HG02973 (cell line): ENCODE results near the gene GYS1.

ENCODE experiments used
- ATAC-seq: cut with Tn5 transposase; IDR thresholded peaks from one replicate; pipeline ENCODE4 v1.9.1; 2021; ENCODE audit warnings: moderate library complexity; ENCODE audit not compliant: unreplicated experiment

The GYS1 gene

GRCh38 chr19:48990400-48990799 is 2.7 kb downstream of the GYS1 start:
- no peak for ATAC-seq

DNA sequence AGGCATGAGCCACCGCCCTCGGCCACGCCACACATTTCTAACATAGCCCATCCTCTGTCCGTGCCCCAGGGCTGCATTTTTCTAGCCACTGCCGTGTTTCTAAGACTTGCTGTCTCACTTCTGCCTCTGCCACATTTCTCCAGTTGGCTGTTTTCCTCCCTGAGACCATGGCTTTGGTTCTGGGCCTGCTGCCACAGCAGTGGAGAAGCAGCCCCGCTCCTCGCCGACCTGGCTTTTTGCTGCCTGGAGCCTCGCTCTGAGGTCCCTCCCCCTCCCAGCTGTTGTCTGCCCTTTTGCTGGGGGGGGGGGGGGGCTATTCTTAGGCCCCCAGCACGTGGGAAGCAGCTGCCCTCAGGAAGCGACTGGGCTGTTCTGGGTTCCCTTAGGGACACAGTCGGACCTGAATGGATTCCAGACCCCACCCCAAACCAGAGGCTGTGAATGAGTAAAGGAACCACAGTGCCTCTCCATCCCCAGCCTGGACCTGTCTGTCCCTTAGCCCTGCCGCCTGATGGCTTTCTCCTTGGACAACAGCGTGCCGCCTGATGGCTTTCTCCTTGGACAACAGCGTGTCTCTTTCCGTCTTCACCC is 3.3 kb downstream of the GYS1 start:
- no peak for ATAC-seq

DNA sequence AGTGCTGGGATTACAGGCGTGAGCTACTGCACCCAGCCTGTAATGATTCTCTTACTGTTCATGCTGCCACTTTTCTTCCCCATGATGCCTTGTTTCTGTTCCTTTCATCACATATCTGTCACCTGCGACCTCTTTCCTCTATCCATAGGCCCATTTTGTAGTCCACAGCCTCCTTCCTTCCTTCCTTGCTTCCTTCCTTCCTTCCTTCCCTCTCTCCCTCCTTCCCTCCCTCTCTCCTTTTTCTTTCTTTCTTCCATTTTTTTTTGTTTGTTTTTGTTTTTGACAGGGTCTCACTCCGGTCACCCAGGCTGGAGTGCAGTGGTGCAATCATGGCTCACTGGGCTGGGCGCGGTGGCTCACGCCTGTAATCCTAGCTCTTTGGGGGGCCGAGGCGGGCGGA is 4.2 kb downstream of the GYS1 start:
- ATAC-seq, result no peak

DNA sequence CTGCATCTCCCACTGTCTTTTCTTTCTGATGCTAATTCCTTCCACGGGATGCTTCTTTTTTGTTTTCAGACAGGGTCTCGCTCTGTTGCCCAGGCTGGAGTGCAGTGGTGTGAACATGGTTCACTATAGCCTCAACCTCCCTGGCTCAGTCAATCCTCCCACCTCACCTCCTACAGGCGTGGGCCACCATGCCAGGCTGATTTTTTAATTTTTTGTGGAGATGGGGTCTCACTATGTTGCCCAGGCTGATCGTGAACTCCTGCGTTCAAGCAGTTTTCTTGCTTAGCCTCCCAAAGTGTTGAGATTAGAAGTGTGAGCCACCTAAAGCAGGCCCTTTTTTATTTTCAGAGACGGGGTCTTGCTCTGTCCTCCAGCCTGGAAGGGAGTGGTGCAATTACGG is 4.8 kb downstream of the GYS1 start:
- ATAC-seq, result no peak

DNA sequence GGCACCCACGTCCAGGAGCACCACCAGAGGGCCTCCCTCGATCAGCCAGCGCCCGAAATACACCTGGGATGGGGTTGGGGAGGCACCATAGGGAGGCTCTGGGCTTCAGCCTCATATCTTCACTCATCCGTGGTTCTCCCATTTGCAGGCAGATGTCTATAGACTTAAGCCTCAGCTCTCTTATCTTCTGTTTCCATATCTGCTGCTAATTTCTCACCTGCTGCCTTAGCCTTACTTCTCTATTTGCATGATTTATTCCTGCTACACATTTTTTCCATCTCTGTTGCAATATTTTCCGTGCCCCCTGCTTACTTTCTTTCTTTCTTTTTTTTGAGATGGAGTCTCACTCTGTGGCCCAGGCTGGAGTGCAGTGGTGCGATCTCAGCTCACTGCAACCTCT is 5.8 kb downstream of the GYS1 start:
- no peak for ATAC-seq

- no peak for ATAC-seq
Observed at GRCh38 chr19:48986211-48986610, 6.9 kb downstream of the GYS1 start.

- ATAC-seq, result no peak
Observed at GRCh38 chr19:48985711-48986110, 7.4 kb downstream of the GYS1 start.

DNA sequence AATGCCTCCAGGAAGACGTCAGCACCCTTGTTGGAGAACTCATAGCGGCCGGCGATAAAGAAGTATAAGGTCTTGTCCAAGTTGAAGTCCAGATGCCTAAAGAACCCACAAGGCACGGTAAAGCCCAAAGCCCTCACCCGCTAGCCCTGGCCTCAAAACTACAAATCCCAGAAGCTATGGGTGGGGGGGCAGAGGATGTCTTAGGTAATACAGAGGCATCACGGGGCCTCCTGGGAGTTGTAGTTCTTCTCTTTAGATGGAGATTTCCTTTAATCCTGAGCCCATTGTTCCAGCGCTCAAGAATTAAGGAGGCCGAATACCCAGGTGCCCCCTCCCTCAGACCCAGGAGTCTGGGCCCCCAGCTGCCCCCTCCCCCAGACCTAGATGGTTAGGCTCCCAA is 10.8 kb downstream of the GYS1 start:
- no peak for ATAC-seq

GRCh38 chr19:48977061-48977460 is 16.0 kb downstream of the GYS1 start:
- no peak for ATAC-seq

DNA sequence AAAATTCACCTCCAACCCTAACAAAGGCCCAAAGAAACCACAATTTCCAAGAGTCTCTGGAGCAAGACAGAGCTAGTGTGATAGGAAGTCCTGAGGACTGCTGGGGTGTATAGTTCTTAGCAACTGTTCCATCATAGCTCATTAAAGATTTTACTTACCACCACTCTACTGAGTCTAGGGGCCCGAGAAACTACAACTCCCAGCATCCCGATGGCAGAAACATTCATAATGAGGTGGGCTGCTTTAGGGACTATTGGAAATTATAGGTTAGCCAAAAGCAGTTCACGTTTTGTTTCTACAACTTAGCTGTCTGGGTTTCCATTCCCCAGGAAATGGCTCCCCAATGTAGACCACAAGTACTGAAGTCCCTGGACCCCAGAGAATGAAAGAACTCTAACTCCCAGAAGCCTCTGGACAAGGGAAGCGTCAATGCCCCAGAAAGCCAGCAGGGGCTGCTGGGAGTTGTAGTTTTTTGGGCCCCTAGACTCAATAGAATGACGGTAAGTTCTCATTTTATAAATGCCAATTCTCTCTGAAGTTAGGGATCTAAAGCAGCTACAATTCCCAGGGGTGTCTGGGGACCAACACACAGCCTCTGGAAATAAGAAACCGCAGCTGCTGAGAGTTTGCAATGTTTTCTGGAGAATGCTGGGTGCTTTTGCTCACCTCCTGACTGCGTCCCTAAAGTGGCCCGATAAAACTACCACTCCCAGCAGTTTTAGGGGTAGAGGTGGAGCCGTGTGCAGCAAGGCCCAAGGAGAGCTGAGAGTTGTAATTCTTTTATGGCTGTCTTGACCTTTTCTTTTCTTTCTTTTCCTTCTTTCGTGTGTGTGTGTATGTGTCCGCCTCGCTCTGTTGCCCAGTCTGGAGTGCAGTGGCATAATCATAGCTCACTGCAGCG is 16.9 kb downstream of the GYS1 start:
- ATAC-seq, result no peak

GRCh38 chr19:48970923-48971395 is 22.1 kb downstream of the GYS1 start:
- no peak for ATAC-seq

DNA sequence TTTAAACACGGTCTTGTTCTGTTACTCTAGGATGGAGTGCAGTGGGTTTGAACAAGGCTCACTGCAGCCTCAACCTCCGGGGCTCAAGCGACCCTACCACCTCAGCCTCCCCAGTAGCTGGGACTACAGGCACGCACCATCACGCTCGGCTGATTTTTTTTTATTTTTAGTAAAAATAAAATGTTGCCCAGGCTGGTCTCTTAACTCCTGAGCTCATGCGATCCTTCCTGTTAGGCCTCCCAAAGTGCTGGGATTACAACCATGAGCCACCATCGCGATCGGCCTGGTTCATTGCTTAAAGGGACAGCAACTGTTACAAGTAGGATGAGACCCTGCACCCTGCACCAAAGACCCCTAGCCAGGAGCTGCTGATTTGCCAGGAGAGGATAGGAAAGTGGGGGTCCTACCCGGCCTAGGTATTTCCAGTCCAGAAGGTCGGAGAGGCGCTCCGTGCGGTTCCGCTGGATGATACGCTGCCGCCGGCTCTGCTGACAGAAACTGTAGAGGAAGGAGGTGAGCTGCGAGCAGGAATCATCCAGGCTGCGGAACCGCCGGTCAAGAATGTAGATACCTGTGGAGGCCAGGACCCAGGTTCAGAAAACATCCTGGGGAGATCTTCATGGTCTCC is 22.9 kb downstream of the GYS1 start:
- ATAC-seq, result no peak

- no peak for ATAC-seq
Observed at GRCh38 chr19:48969276-48970138, 23.6 kb downstream of the GYS1 start.

- no peak for ATAC-seq
Observed at GRCh38 chr19:48968813-48969218, 24.3 kb downstream of the GYS1 start.

- ATAC-seq, result no peak
Observed at GRCh38 chr19:48968179-48968661, 24.9 kb downstream of the GYS1 start.

DNA sequence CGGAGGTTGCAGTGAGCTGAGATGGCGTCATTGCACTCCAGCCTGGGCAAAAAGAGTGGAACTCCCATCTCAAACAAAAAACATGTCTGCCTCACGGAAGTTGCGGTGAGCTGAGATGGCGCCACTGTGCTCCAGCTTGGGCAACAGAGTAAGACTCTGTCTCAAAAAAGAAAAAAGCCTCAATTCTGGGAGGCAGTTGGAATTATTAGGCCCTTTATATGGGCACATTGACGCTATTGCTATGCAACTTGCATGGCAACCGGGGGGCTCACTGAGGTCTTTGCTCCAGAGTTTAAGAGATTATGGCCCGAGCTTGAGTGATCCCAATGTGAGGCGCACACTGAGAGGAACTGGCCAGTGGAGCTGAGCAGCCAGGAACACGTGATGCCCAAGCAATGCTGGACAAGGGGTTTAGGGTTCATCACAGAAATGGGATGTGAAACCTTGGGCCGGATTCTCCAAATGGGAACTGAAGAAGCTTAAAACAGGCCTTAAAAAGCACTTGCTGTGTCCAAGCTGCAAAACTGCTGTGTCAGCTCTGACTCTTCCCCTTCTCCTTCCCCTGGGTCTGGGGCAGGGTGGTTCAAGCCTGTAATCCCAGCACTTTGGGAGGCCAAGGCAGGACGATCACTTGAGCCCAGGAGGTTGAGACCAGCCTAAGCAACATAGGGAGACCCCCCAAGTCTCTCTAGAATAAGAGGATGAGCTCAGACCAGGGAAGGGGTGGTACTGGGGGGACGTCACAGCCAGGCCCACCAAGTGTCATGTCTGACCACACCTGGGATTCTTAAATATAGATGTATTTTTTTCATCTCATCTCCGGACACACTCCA is 25.5 kb downstream of the GYS1 start:
- ATAC-seq, result no peak

GRCh38 chr19:48966541-48967345 is 26.4 kb downstream of the GYS1 start:
- no peak for ATAC-seq

GRCh38 chr19:48965806-48966540 is 27.1 kb downstream of the GYS1 start:
- ATAC-seq, result no peak
